ENCODE data around the gene SPEF1.

GRCh38 chr20:3759884-3760283, 21.4 kb downstream of the SPEF1 start:
- TF ChIP-seq, protein P1, sequence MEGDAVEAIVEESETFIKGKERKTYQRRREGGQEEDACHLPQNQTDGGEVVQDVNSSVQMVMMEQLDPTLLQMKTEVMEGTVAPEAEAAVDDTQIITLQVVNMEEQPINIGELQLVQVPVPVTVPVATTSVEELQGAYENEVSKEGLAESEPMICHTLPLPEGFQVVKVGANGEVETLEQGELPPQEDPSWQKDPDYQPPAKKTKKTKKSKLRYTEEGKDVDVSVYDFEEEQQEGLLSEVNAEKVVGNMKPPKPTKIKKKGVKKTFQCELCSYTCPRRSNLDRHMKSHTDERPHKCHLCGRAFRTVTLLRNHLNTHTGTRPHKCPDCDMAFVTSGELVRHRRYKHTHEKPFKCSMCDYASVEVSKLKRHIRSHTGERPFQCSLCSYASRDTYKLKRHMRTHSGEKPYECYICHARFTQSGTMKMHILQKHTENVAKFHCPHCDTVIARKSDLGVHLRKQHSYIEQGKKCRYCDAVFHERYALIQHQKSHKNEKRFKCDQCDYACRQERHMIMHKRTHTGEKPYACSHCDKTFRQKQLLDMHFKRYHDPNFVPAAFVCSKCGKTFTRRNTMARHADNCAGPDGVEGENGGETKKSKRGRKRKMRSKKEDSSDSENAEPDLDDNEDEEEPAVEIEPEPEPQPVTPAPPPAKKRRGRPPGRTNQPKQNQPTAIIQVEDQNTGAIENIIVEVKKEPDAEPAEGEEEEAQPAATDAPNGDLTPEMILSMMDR (IDR thresholded peaks at IDR 0.05): no peak
- no peak for TF ChIP-seq POLR2A (IDR thresholded peaks at IDR 0.05)
